HG02970 (cell line): Measurements from ENCODE around the gene CMTM8.

Source experiments
- ATAC-seq: cut with Tn5 transposase; IDR thresholded peaks from one replicate; pipeline ENCODE4 v1.9.1; 2021; ENCODE audit warnings: mild to moderate bottlenecking, moderate library complexity, moderate number of reproducible peaks; ENCODE audit not compliant: unreplicated experiment, low FRiP score

Gene CMTM8

DNA sequence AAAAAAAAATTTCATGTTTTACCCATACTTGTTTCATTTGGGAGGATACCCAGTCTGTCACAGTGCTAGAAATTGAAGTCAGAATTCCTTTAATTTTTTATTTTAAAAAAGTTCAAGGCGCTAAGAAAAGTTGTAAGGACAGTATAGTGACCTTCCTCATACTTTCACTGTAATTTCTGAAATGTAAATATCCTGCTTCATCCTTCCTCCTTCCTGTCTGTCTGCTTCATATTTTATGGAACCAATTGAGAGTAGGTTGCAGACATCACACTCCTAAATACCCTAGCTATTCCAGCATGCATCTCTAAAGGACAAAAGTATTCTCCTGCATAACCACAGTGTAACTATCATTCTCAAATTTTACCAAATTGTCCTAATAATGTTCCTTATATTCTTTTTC lies 35.8 kb downstream of the CMTM8 start:
- no peak for ATAC-seq

DNA sequence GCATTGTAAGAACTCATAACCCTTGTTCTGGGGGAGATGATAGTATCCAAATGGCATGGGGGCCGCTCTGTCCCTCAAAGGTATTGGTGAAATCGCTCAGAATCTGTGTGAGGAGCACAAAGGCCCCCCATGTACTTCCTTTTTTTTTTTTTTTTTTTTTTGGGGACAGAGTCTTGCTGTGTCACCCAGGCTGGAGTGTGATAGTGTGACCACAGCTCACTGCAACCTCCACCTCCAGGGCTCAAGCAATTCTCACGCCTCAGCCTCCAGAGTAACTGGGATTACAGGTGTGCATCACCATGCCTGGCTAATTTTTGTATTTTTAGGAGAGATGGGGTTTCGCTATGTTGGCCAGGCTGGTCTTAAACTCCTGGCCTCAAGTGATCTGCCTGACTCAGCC lies 37.0 kb downstream of the CMTM8 start:
- no peak for ATAC-seq

DNA sequence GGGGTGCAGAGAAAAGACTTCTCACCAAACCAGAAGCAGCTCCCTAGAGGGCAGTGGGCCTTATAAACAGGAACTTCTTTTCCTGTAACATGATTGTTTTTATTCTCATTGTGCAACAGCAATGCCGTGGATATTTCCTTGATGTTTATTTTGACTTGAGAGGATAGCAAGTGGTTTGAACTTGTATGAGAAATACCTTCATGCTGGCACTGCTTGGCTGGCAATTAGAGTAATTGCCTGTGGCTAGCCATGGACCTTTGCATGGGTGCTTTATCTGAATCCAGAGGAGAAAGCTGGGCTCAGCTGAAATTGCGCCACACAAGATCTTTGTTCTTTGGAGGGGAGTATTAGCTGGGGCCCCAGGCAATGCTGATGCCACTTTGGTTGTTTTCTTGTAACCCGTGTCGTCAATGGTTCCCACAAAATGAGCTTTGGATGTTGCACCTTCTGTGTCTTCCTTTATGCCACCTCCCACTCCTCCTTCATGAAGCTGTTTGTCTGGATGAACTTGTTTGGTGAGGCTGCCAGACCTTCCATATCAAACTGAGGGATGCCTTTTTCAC lies 37.9 kb downstream of the CMTM8 start:
- no peak for ATAC-seq

DNA sequence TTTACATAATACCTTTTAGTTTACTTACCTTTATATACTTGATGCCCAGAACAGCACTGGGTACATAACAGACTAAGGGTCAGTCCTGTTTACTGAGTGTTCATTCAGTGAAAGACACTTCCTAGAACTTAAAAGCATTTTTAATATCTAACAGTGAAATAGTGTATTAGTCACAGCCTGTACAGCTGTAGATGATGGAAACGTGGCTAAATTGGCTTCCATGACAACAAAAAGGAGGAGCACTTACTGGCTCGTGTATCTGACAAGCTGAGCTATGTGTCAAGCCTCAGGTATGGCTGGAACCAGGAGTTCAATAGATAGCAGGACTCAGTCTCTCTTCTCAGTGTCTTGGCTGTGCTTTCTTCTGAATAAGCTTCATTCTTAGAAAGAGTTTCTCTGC lies 40.2 kb downstream of the CMTM8 start:
- no peak for ATAC-seq

DNA sequence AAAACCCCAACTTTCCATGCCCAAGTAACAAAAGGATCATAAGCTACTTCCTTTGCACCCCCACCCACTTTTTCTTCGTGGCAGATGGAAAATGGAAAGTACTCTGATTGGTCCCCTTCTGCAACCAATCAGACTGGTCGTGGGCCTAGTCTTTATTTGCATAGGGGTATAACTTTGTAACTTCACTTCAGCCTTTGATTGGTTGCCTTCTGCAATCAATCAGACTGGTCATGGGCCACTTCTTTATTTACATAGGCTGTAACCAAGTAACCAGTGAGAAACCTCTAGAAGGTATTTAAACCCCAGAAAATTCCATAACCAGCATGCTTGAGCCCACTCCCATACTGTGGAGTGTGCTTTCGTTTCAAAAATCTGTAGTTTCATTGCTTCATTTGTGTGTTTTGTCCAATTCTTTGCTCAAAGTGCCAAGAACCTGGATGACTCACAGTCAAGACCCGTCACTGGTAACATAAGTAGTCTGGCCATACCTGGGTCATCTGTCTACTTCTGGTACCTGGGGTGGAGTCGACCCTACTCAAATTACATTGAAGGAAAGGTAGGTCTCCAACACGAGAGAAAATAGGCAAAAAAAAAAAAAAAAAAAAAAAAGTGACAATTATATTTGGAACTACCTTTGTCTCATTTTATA lies 41.9 kb downstream of the CMTM8 start:
- ATAC-seq: no peak

DNA sequence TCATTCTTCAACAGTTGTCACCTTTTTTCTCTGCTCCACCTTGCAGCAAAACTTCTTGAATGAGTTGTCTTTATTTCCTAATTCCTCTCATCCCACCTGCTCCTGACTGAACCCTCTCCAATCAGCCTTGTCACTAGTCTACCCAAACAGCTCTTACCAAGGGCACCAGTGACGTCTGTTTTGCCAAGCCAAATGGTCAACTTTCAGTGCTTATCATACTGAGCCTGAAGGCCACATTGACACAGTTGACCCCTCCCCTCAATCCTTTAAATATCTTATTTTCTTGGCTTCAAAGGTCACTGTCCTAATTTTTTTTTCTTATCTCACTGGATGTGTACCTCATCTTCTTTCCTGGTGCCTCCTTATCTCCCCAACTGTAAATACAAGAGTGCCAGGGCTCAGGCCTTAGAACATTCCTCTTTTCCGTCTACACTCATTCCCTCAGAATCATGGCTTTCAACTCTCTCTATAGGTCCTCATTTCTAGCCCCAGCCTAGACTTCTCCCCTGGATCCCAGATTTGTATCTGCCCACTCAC lies 43.2 kb downstream of the CMTM8 start:
- ATAC-seq: no peak

DNA sequence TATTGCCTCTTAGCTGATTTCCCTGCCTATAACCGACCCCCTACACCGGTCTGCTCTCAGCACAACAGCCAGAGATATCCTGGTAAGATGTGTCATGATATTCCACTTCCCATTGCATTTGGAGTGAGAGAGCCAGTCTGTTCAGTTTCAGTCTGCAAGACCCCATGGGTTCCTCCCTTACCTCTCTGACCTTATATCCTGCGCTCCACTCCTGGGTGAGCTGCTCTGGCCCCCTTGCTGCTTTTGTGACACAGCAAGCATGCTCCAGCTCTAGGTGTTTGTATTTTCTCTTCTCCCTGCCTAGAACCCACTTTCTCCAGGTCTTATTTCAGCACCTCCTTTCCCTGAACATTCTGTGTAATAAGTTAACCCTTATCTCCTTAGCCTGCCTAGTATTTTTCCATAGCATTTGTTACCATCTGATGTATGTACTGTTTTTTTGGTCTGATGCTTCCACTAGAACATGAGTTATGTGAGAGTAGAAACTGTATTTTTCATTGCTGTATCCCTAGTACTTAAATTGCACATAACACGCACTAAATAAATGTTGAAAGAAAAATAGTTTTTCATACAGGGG lies 44.2 kb downstream of the CMTM8 start:
- ATAC-seq: no peak

DNA sequence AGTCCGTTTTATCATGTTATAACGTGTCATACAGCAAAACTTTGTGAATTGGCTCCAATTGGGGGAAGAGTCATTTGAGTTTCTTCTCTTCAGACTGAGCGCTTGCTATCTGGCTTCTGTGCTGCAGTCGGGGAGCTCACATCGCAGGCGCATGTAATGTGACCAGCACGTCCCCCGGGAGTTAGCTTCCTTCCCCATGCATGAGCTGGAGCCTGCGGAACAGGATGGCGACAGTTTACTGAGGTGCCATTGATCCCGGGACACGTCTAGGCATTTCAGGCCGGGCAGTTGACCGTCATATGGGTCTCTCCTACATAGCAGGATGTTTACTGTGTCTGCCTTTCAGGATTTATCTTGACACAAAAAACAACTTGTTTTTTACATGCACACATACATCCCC lies 44.8 kb downstream of the CMTM8 start:
- no peak for ATAC-seq

DNA sequence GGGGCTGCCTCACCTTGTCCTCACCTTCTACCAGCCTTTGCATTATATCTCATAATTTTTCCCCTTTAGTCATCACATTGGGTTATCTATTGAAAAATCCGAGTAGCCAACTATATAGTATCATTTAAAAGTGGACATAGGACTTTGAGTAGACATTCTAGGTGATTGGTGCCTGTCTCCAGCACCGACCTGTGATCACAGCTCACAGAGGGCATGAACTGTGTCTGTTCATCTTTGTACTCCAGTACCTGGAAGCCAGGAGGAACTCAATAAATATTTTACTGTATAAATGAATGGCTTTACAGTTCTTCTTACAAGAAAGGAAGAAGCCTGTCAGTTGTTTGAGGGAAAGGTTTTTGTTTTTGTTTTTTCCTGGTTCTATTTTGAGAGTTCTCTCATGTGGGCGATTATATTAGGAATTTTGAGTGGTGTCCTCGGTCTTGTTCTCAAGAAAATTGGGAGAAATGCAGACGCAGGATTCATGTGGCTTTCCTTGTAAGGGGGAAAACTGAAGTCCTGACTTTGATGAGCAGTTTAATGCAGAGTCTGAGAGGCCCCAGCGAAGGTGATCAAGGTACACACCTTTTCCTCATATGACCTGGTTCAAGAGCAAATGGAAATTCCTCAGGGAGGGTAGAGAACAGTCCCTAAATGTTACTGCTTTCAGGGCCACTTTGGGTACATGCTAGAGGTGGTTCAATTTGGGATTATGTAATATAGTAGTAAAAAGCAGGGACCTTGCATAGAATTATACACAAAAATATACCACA lies 46.1 kb downstream of the CMTM8 start:
- ATAC-seq: no peak

DNA sequence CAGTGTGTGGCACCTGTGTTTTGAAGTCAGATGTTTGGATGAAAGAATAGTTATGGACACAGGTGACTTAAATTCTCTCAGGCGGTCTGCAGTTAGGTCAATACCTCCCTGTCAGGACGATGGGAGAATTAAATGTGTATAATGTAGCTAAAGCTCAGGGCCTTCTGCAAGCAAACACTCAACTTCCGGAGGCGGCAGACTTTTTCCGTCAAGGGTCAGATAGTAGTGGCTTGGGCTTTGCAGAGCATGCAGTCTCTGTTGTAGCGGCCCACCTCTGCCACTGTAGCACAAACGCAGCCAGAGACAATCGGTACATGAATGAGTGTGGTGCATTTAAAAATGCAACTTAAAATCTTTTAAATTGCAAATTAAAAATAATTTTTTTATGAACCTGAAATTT lies 47.4 kb downstream of the CMTM8 start:
- no peak for ATAC-seq

DNA sequence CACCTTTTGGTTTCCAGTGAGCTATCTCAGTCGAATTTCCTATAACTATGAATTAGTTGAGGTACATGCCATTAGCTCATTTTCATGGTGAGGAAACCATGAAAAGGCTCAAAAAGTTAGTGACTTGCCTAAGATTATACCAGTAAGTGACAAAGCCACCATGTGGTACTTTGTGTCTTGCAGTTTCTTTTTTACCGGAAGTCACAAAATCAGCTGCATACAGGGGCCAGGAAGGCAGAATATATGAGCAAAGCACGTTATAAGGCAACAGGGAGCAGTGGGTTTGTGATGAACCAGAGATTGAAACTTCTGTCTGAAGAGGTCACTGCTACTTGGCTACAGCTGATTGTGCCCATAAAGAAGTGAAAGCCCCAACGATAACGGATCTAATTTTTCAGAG lies 50.3 kb downstream of the CMTM8 start:
- no peak for ATAC-seq

DNA sequence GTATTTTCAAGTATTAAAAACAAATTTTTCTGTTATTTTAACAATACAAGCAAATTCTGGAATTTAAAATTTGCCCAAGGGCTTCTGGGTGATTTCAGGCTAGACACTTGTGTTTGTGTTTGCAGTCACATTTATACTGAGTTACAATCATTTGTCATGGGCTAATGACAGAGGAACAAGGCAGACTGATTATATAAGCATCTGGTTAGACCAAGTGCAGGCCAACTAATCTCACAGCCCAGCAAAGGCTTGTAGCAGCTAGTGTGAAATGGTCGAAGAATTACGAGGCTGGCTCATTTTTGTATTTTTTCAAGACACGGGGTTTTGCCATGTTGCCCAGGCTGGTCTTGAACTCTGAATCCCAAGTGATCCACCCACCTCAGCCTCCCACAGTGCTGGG lies 52.1 kb downstream of the CMTM8 start:
- ATAC-seq: no peak

DNA sequence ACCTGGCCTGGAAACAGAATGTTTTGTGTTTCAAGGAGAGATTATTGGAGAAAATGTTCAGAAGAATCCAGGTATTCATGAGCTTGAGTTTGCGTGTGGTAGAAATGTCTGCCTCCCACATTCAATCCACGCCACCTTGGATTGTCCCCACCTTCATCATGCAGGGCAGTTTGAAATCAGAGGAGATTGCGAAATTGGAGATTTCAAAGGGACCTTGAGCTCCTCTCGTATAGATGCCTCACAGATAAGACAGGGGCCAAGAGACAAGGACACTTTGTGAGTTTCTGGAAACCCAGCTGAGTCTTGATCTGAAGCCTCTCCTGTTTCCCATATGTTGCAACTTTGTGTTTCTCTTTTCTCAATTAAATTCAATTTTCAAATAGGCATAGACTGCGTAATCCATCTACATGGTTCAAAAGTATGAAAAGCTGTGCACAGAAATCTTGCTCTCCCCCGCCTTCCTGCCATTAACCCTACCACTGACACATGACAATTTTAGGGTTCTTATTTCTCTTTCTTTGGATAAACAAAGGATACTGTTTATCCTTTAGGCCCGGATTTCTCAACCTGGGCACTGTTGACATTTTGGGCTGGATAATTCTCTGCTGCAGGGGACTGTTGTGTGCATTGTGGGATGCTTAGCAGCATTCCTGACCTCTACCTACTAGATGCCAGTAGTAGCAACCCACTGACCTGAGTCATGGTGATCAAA lies 53.8 kb downstream of the CMTM8 start:
- ATAC-seq: no peak

DNA sequence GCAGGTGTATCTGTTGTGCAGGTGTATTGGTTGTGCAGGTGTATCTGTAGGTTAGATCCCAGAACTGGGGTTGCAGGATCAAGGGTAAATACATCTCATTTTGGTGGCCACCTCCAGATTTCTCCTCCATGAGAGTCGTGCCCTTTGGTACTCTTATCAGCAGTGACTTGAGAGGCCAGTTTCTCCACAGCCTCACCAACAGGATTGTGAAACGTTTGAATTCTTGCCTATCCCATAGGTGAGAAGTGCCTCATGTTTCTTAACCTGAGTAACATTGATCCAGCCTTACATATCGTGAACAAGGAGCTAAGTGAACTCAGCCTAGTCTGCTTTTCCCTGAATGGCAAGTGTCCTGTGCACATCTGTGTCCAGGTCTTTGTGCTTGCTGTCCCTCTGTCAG lies 55.4 kb downstream of the CMTM8 start:
- ATAC-seq: no peak

DNA sequence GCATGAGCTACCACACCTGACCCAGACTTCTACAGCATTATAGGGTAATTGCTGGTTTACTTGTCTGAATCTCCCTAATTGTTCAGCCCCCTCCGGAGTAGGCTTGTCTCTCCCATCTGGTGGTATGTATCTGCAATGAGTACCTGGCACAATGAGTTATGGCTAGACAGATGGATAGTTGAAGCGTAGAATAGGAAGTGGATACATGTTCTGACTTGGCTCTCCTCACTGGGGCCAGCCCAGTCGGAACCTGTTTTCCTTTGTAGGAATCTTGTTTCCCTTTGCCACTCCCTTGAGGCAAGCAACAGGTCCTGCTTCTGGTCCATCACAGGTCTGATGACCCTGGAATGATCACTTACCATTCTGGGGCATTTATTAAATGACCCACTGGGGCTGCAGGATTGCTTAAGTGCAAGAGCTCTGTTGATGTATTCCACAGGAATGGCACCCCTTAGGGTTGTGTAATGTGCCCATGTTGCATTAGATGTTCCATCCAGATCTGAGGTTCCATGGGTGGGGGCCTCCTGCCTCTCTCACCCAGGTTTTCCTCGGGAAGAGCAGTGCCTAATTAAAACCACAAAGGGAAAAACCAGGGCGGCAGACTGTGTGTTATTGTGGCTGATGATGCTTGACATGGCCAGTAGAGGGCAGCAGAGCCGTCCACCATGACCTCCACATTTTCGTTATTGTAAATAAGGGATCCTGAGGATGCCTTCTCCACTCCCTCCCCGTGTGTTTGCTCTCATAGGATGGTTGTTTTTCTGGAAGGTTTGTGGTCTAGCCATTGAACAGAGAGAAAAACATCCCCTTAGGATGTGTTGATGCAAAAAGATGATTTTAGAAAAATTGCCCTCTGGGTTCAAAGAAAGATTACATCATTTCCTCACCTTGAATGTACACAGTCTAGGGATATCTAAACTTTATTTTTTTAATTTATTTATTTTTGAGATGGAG lies 58.0 kb downstream of the CMTM8 start:
- ATAC-seq: no peak

DNA sequence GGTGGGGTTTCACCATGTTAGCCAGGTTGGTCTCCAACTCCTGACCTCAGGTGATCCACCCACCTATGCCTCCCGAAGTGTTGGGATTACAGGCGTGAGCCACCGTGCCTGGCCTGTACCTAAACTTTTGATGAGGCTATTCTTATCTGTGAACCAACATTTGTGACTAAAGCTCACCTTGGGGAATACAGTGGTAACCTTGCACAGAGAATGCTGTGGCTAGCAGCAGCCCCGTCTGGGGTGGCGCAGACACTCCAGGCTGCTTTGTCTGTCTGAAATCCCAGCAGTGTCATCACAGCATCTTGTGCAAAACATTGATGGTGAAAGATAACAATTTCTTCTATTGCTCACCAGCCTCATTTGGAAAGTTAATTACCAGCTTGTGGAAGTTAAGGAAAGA lies 58.9 kb downstream of the CMTM8 start:
- ATAC-seq: no peak

DNA sequence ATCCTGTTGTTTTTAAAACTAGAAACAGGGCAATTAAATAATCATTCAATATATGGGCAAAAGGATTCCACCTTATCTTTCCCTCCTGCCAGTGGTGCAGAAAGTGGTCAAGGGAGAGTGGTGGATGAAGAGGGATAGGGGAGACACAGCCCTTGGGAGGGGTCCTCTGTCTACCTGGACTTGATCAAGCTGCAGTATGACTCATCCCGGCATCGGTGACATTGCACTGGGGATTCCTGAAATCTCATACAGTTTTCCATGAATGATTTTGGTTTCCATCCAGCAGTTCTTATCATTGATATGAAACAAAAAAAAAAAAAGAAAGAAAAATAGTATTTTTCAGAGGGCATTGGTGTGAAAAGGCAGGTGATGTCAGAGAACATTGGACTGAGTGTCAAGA lies 62.9 kb downstream of the CMTM8 start:
- no peak for ATAC-seq

DNA sequence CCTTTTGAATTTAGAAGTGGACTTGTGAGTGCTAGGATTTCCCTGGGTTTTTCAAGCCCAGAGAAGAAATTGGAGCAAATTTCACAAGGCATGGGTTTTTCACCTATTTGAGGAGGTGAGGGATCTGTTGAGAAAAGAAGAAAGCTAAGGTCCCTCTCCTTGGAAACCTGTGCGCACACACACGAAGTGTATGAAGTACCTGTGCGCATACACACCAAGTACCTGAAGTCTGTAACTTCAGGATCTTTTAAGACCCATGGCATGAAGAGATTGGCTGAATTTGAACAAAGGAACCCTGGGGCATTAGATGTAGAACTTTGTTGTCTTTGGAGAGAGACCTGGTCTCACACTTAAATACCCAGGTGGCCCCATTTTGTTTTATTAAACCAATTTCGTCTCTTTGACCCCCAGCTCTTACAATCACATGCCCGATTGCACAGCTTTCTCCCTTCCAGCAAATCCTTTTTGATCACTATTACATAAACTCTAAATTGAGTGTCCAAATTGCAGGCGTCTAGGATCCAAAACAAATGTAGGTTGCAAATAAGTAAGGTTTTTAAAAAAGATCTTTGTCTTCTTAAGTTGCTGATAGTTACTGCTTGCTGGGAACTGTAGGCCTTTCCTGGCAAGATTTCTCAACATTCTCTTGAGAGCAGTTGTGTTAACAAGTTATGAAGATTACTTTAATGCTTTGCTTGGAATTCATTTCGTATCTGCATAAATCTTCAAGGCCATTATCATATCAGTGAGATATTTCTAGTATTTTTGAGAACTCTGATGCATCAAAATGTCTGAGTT lies 64.3 kb downstream of the CMTM8 start:
- no peak for ATAC-seq

DNA sequence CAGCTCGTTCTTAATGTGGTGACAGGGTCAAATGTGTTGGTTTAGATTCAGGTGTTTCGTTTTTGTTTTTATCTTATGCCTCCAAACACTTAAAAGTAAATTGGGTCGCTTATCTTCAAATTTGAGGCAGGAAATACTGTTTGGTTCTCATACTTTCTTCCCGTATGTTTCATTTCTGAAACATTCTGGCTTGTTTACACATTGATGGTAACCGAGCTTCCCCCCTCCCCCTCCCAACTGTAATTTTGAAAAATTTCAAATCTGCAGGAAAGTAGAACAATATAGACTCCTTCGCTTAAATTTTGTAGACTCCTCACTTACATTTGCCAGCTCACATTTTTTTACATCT lies 64.9 kb downstream of the CMTM8 start:
- ATAC-seq: no peak
